Occipital lobe (tissue), 2 donors: ENCODE data around the gene DUOX1. TPM values are rescaled to one million over a fixed set of nuclear protein-coding genes. Genes with fewer than 3 reads are reported as not detected.

Experiments
- DNase-seq: peaks from one replicate; lab custom pipeline; 2025; lab: John Stamatoyannopoulos, UW
- total RNA-seq: library from RNA; depleted of rRNA; stranded (reverse); fragments of >200 nt; gene quantifications from one replicate; pipeline ENCODE4 v1.2.3, GENCODE V29; 2014

DUOX1 gene
- total RNA-seq, 1 donor from 2014 or later = not detected

GRCh38 chr15:45143056-45143455 is 13.3 kb downstream of the DUOX1 start:
- DNase-seq = no peak

GRCh38 chr15:45143946-45144345 is 14.2 kb downstream of the DUOX1 start:
- no peak for DNase-seq

- no peak for DNase-seq
Observed at GRCh38 chr15:45144775-45145174, 15.0 kb downstream of the DUOX1 start.

- no peak for DNase-seq
Observed at GRCh38 chr15:45146405-45146804, 16.6 kb downstream of the DUOX1 start.

- DNase-seq = no peak
Observed at GRCh38 chr15:45147606-45148005, 17.8 kb downstream of the DUOX1 start.

GRCh38 chr15:45148076-45149059 is 18.6 kb downstream of the DUOX1 start:
- no peak for DNase-seq

- no peak for DNase-seq
Observed at GRCh38 chr15:45149060-45149459, 19.3 kb downstream of the DUOX1 start.

- no peak for DNase-seq
Observed at GRCh38 chr15:45150481-45150880, 20.7 kb downstream of the DUOX1 start.

- DNase-seq = no peak
Observed at GRCh38 chr15:45150997-45151396, 21.2 kb downstream of the DUOX1 start.

GRCh38 chr15:45151998-45152828 is 22.4 kb downstream of the DUOX1 start:
- DNase-seq = no peak

- no peak for DNase-seq
Observed at GRCh38 chr15:45155739-45156138, 25.9 kb downstream of the DUOX1 start.

- no peak for DNase-seq
Observed at GRCh38 chr15:45156744-45157455, 27.1 kb downstream of the DUOX1 start.

- peak; percentile 31 for DNase-seq
Observed at GRCh38 chr15:45157974-45158373, 28.2 kb downstream of the DUOX1 start.

GRCh38 chr15:45161666-45162065 is 31.9 kb downstream of the DUOX1 start:
- no peak for DNase-seq

- DNase-seq = peak; percentile 60
Observed at GRCh38 chr15:45162771-45163507, 33.1 kb downstream of the DUOX1 start.

- no peak for DNase-seq
Observed at GRCh38 chr15:45163508-45163856, 33.7 kb downstream of the DUOX1 start.

GRCh38 chr15:45164914-45165313 is 35.1 kb downstream of the DUOX1 start:
- DNase-seq = no peak

GRCh38 chr15:45165536-45165935 is 35.7 kb downstream of the DUOX1 start:
- DNase-seq = no peak

- peak; percentile 75 for DNase-seq
Observed at GRCh38 chr15:45166834-45167630, 37.2 kb downstream of the DUOX1 start.

GRCh38 chr15:45167631-45168205 is 37.9 kb downstream of the DUOX1 start:
- DNase-seq = no peak
